ENCODE measurements around the gene L3MBTL3. TPM values are rescaled to one million over a fixed set of nuclear protein-coding genes. Genes with fewer than 3 reads are reported as not detected.

The L3MBTL3 gene
- total RNA-seq, 1 experiment from 2014 or later = 4.7 TPM

GRCh38 chr6:130037207-130037811 lies 18.9 kb downstream of the L3MBTL3 start:
- no peaks in the 10 kb centered on the region for H3K27me3 ChIP-seq (ENCODE audit: insufficient read depth, low read length)
- H4K91ac ChIP-seq (ENCODE audit: insufficient read length, low read depth, low read length) = no peak overlapping the region
- no peak overlapping the region for H3K14ac ChIP-seq (ENCODE audit: insufficient read depth, low read length)
- H3K4me1 Mint-ChIP-seq = peaks cover 3 to 15% of the 10 kb centered on the region in 2 experiments
- H2BK120ac ChIP-seq (ENCODE audit: low read depth, low read length, poor library complexity, severe bottlenecking) = no peak overlapping the region
- peaks cover 3% of the 10 kb centered on the region for H3K79me1 ChIP-seq (ENCODE audit: insufficient read depth, low read depth, low read length, poor library complexity, severe bottlenecking)
- no peak overlapping the region for H3K4me2 ChIP-seq (ENCODE audit: insufficient read depth, insufficient read length, low read length)
- no peaks in the 10 kb centered on the region for H3K23me2 ChIP-seq (ENCODE audit: insufficient read length, low read depth, low read length, poor library complexity, severe bottlenecking)
- no peak overlapping the region for H3T11ph ChIP-seq (ENCODE audit: low read length)
- no peak overlapping the region for H2BK5ac ChIP-seq (ENCODE audit: insufficient read length, low read length)
- H3K9me3 ChIP-seq (ENCODE audit: control insufficient read depth, low read depth, low read length) = no peaks in the 10 kb centered on the region
- H2AFZ ChIP-seq (ENCODE audit: low read length) = no peak overlapping the region
- no peak overlapping the region for H4K8ac ChIP-seq (replicated peaks; ENCODE audit: insufficient read length, low read depth, low read length)
- H2BK15ac ChIP-seq (ENCODE audit: low read depth, low read length) = no peak overlapping the region
- H3K23ac ChIP-seq (ENCODE audit: insufficient read length, low read depth, low read length) = no peak overlapping the region
- no peak overlapping the region for H3K4me3 Mint-ChIP-seq
- no CpG with 5 or more reads among the region's 3 CpGs for WGBS (ENCODE audit: extremely low coverage, insufficient read length, low lambda C conversion rate)
- no peak overlapping the region for H4K5ac ChIP-seq (ENCODE audit: insufficient read length, low read depth, low read length)
- DNase-seq = no peak
- peaks cover 2 to 4% (median 2%) of the 10 kb centered on the region in 3 experiments; a peak in 3 of 7 replicates for H3K36me3 Mint-ChIP-seq (ENCODE audit: insufficient read depth in 1 of 3, low read depth in 3 of 3)
- no peak overlapping the region for H2BK12ac ChIP-seq (ENCODE audit: insufficient read length, low read depth, low read length)
- no peak overlapping the region for H3K56ac ChIP-seq (ENCODE audit: insufficient read length, low read depth, low read length)
- no peak overlapping the region for H3K18ac ChIP-seq (ENCODE audit: insufficient read length, low read depth, low read length)
- H3K4ac ChIP-seq (ENCODE audit: low read depth, low read length) = no peak overlapping the region
- no peak overlapping the region for H3K27ac ChIP-seq (ENCODE audit: insufficient read length, low read depth, low read length)
- H3K79me2 ChIP-seq (ENCODE audit: insufficient read depth, low read length) = no peaks in the 10 kb centered on the region
- TF ChIP-seq CTCF (conservative IDR thresholded peaks at IDR 0.05) = peak; percentile 70
- no peaks in the 10 kb centered on the region for H3K9me3 Mint-ChIP-seq
- H3K9ac ChIP-seq (ENCODE audit: extremely low read depth, insufficient read length, low read length) = no peak overlapping the region
- no peaks in the 10 kb centered on the region; the same call in 1 of the 2 replicates for H3K4me1 ChIP-seq (ENCODE audit: insufficient read depth, low read length)
- H3K27ac Mint-ChIP-seq = no peak overlapping the region
- H3K27me3 Mint-ChIP-seq (ENCODE audit: low read depth) = no peaks in the 10 kb centered on the region
- no peak overlapping the region for H2AK5ac ChIP-seq (ENCODE audit: insufficient read length, low read length)
- H4K20me1 ChIP-seq (ENCODE audit: control insufficient read depth, insufficient read depth, insufficient read length) = no peaks in the 10 kb centered on the region
- H2BK20ac ChIP-seq (ENCODE audit: low read depth, low read length, poor library complexity, severe bottlenecking) = no peak overlapping the region
